Measurements from ENCODE around the gene GH1.
"Not testable (repeated sequence)": the region's sequence is repeated elsewhere in the genome, so short reads cannot be mapped to it uniquely, and the experiment has no call there.

GH1 gene

GRCh38 chr17:63926164-63926563 lies 7.5 kb upstream of the GH1 start:
- DNase-seq (ENCODE audit: low read depth) = no peak

- DNase-seq (ENCODE audit: low read depth) = no peak
These were observed 7.0 kb upstream of the GH1 start for GRCh38 chr17:63925615-63926014.

- DNase-seq (ENCODE audit: low read depth) = not testable (repeated sequence)
These were observed 3.8 kb upstream of the GH1 start for GRCh38 chr17:63922402-63922801.

GRCh38 chr17:63920779-63921178 lies 2.1 kb upstream of the GH1 start:
- DNase-seq (ENCODE audit: low read depth) = not testable (repeated sequence)

- DNase-seq (ENCODE audit: low read depth) = not testable (repeated sequence)
These were observed 1.4 kb upstream of the GH1 start for GRCh38 chr17:63920050-63920449.

- DNase-seq (ENCODE audit: low read depth) = peak; percentile 72
These were observed 678 bp upstream of the GH1 start for GRCh38 chr17:63919311-63919723.

- DNase-seq (ENCODE audit: low read depth) = no peak
These were observed 334 bp downstream of the GH1 start for GRCh38 chr17:63918305-63918704.

GRCh38 chr17:63917646-63918045 lies 993 bp downstream of the GH1 start:
- no peak for DNase-seq (ENCODE audit: low read depth)

- DNase-seq (ENCODE audit: low read depth) = not testable (repeated sequence)
These were observed 1.4 kb downstream of the GH1 start for GRCh38 chr17:63917206-63917605.

GRCh38 chr17:63916566-63917185 lies 2.0 kb downstream of the GH1 start:
- no peak for DNase-seq (ENCODE audit: low read depth)

GRCh38 chr17:63915753-63916152 lies 2.9 kb downstream of the GH1 start:
- not testable (repeated sequence) for DNase-seq (ENCODE audit: low read depth)

- DNase-seq (ENCODE audit: low read depth) = no peak
These were observed 4.2 kb downstream of the GH1 start for GRCh38 chr17:63914471-63914870.

GRCh38 chr17:63911657-63912100 lies 7.0 kb downstream of the GH1 start:
- peak; percentile 54 for DNase-seq (ENCODE audit: low read depth)

GRCh38 chr17:63911041-63911635 lies 7.5 kb downstream of the GH1 start, which contains the start of gene CSHL1:
TSS of gene CSHL1 (minus strand) at chr17:63911258. CDS start at chr17:63911196, 62 bp downstream.
- no peak for DNase-seq (ENCODE audit: low read depth)

- DNase-seq (ENCODE audit: low read depth) = no peak
These were observed 8.5 kb downstream of the GH1 start for GRCh38 chr17:63910096-63910495.

GRCh38 chr17:63909586-63909985 lies 9.1 kb downstream of the GH1 start:
- DNase-seq (ENCODE audit: low read depth) = not testable (repeated sequence)

GRCh38 chr17:63907161-63907778 lies 11.4 kb downstream of the GH1 start:
- not testable (repeated sequence) for DNase-seq (ENCODE audit: low read depth)

GRCh38 chr17:63904796-63905195 lies 13.8 kb downstream of the GH1 start:
- DNase-seq (ENCODE audit: low read depth) = not testable (repeated sequence)

- not testable (repeated sequence) for DNase-seq (ENCODE audit: low read depth)
These were observed 14.8 kb downstream of the GH1 start for GRCh38 chr17:63903787-63904201.

- not testable (repeated sequence) for DNase-seq (ENCODE audit: low read depth)
These were observed 16.7 kb downstream of the GH1 start for GRCh38 chr17:63901971-63902370.

GRCh38 chr17:63898899-63899798 lies 19.5 kb downstream of the GH1 start:
- DNase-seq (ENCODE audit: low read depth) = not testable (repeated sequence)

Data from activated T-cell treated with anti-CD3 and anti-CD28 coated beads for 24 hours (primary cell).